Stimulated activated CD8-positive, alpha-beta memory T cell treated with anti-CD3 and anti-CD28 coated beads, Interleukin-7, amount 100 ng/mL, for 24 hours (primary cell): Measurements from ENCODE around the gene WDR73.
A peak's percentile ranks its signal among the peaks of the same experiment; 100 is the strongest.
"Not testable (repeated sequence)": the region's sequence is repeated elsewhere in the genome, so short reads cannot be mapped to it uniquely, and the experiment has no call there.

Source experiments
- DNase-seq: peaks from one replicate; pipeline ENCODE4 v3.0.0-alpha.2; 2020; ENCODE audit warnings: low read depth

WDR73 gene

GRCh38 chr15:84657748-84658079 is 3.6 kb upstream of the WDR73 start:
- DNase-seq = no peak

- no peak for DNase-seq
Measured at GRCh38 chr15:84656972-84657371, 2.9 kb upstream of the WDR73 start.

GRCh38 chr15:84654689-84655453 is 788 bp upstream of the WDR73 start:
- peak; percentile 50 for DNase-seq

GRCh38 chr15:84653584-84653909 is 536 bp downstream of the WDR73 start:
- no peak for DNase-seq

- DNase-seq = no peak
Measured at GRCh38 chr15:84649706-84650105, 4.4 kb downstream of the WDR73 start.

- DNase-seq = no peak
Measured at GRCh38 chr15:84648539-84648938, 5.5 kb downstream of the WDR73 start.

GRCh38 chr15:84647726-84648125 is 6.4 kb downstream of the WDR73 start:
- DNase-seq = no peak

GRCh38 chr15:84645997-84646396 is 8.1 kb downstream of the WDR73 start:
- no peak for DNase-seq

GRCh38 chr15:84645496-84645895 is 8.6 kb downstream of the WDR73 start:
- DNase-seq = no peak

- DNase-seq = no peak
Measured at GRCh38 chr15:84643838-84644237, 10.2 kb downstream of the WDR73 start.

- DNase-seq = not testable (repeated sequence)
Measured at GRCh38 chr15:84642640-84643039, 11.4 kb downstream of the WDR73 start.

- DNase-seq = not testable (repeated sequence)
Measured at GRCh38 chr15:84641871-84642270, 12.2 kb downstream of the WDR73 start.

GRCh38 chr15:84638103-84638502 is 16.0 kb downstream of the WDR73 start:
- no peak for DNase-seq

- DNase-seq = no peak
Measured at GRCh38 chr15:84634228-84634837, 19.8 kb downstream of the WDR73 start.

- peak; percentile 30 for DNase-seq
Measured at GRCh38 chr15:84633311-84634227, 20.5 kb downstream of the WDR73 start.

- no peak for DNase-seq
Measured at GRCh38 chr15:84631706-84632272, 22.3 kb downstream of the WDR73 start.

GRCh38 chr15:84629033-84629432 is 25.1 kb downstream of the WDR73 start:
- DNase-seq = no peak

- DNase-seq = no peak
Measured at GRCh38 chr15:84625123-84625522, 29.0 kb downstream of the WDR73 start.

- no peak for DNase-seq
Measured at GRCh38 chr15:84624359-84624758, 29.7 kb downstream of the WDR73 start.

GRCh38 chr15:84621358-84621979 is 32.6 kb downstream of the WDR73 start:
- no peak for DNase-seq

- no peak for DNase-seq
Measured at GRCh38 chr15:84620626-84621025, 33.5 kb downstream of the WDR73 start.

- no peak for DNase-seq
Measured at GRCh38 chr15:84616235-84616634, 37.8 kb downstream of the WDR73 start.
